Measurements from ENCODE around the gene ZFYVE27. TPM values are rescaled to one million over a fixed set of nuclear protein-coding genes. Genes with fewer than 3 reads are reported as not detected.

The ZFYVE27 gene
- total RNA-seq, 2 donors from 2014 or later: 14.6 to 16.1 TPM

DNA sequence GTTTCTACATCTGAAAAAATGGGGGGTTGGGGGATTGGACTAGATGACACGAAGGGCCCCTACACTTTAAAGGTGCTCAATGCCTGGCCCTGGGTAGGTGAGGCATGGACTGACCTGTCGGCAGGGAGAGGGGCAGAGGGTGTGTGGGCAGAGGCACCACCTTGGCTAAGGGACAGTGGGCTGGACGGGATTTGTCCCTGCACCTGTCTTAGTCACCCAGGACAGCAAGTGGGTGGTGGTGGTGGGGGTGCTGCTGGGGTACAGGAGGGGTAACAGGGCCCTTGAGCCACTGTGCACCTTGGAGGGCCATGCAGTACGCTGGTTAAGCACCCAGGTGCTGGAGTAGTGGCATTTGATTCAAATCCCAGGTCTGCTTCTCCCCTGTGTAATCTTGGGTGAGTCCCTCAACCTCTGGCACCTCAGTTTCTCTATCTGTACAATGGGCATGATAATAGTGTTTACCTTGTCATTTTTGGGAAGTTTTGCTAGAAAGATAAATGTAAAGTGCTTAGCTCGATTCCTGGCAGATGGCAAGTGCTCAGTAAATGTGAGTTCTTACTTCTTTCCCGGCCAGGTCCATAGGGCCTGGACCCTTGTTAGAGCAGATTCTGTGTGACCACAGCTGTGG lies 53.0 kb downstream of the ZFYVE27 start:
- no peak for TF ChIP-seq CTCF (IDR thresholded peaks at IDR 0.05)
- Histone ChIP-seq H3K9me3 (no peaks in the 10 kb centered on the region), H3K36me3 (no peaks in the 10 kb centered on the region), H3K4me1 (peaks cover 3 to 46% of the 10 kb centered on the region in 2 donors), H3K27me3 (no peaks in the 10 kb centered on the region), H3K4me3 (no peak overlapping the region), H3K27ac (peak overlapping the region; percentile 58 to 76)
- no peak for DNase-seq (ENCODE audit: low spot score)

DNA sequence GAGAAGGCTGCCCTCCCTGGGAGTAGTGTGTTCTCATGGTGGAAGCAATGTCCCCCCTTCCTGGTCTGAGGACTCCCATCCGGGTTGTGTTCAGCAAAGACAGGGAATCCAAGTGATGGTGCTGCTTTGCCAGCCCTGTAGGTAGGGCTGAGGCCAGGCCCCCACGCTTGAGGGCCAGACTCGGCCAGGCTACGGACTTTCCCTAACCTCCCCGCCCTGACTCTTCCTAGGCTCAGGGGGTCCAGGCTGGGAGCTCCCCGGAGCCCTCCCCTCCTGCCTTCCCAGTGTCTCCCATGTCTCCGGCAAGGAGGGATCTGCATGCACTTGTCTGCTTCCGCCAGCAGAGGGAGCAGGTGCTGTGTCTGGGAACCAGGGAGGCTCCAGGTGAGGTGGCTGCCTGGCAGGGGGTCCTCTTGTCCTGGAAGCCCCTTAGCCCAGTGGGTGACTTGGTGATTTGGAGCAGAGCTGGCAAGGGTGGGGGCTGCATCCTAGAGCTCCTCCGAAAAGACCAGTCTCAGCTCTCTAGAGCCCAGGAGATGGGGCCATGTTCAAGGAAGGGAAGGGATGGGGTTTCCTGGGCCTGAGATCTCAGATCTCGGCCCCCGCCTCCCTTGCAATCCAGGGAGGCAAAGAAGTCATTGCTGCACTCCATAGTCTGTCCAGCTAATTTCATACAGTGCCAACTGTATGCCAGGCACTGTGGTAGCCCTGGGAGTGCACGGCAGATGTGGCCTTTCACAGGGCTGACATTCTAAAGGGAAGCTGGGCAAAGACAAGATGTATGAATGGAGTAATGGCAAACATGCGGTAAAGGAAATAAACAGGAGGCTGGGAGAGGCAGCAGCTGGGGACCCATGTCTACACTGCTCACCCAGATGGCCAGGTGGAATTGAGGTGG lies 55.1 kb downstream of the ZFYVE27 start:
- no peaks in the 10 kb centered on the region for H3K9me3 ChIP-seq
- TF ChIP-seq CTCF (IDR thresholded peaks at IDR 0.05): peak; percentile 83 to 91
- H3K27ac ChIP-seq: no peak overlapping the region
- H3K4me1 ChIP-seq: peaks cover 0 to 30% of the 10 kb centered on the region in 2 donors
- H3K4me3 ChIP-seq: no peak overlapping the region
- no peaks in the 10 kb centered on the region for H3K36me3 ChIP-seq
- no peak for DNase-seq (ENCODE audit: low spot score)
- no peaks in the 10 kb centered on the region for H3K27me3 ChIP-seq

GRCh38 chr10:97795886-97796285 lies 59.0 kb downstream of the ZFYVE27 start:
- no peak overlapping the region for H3K27ac ChIP-seq
- no peaks in the 10 kb centered on the region for H3K36me3 ChIP-seq
- peaks cover 0 to 7% of the 10 kb centered on the region in 2 donors for H3K4me1 ChIP-seq
- no peaks in the 10 kb centered on the region for H3K27me3 ChIP-seq
- H3K9me3 ChIP-seq: peaks cover 0 to 9% of the 10 kb centered on the region in 2 donors
- TF ChIP-seq CTCF (IDR thresholded peaks at IDR 0.05): no peak
- no peak for DNase-seq (ENCODE audit: low spot score)
- no peak overlapping the region for H3K4me3 ChIP-seq

DNA sequence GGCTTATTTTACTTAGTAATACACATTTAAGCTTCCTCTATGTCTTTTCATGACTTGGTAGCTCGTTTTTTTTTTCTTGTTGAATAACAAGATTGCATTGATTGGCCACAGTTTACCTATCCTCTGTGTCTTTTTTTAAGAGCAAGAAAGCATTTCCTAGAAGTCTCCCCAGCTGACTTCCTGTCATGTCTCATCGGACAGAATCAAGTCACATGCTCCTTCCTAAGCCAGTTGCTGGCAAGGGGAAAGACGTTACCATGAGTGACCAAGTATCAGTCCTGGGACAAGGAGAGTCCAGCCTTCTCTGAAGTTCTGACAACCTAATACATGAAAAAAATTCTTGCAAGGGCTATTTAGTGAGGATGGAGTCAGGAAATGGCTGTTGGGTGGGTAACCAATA lies 59.7 kb downstream of the ZFYVE27 start:
- Histone ChIP-seq H3K27ac (no peak overlapping the region), H3K9me3 (peaks cover 0 to 9% of the 10 kb centered on the region in 2 donors), H3K36me3 (no peaks in the 10 kb centered on the region), H3K27me3 (no peaks in the 10 kb centered on the region), H3K4me1 (peaks cover 0 to 5% of the 10 kb centered on the region in 2 donors), H3K4me3 (no peak overlapping the region)
- no peak for DNase-seq (ENCODE audit: low spot score)
- no peak for TF ChIP-seq CTCF (IDR thresholded peaks at IDR 0.05)

- H3K4me1 ChIP-seq: no peaks in the 10 kb centered on the region
- no peak for DNase-seq (ENCODE audit: low spot score)
- H3K4me3 ChIP-seq: no peak overlapping the region
- peaks cover 0 to 9% of the 10 kb centered on the region in 2 donors for H3K9me3 ChIP-seq
- no peaks in the 10 kb centered on the region for H3K36me3 ChIP-seq
- TF ChIP-seq CTCF (IDR thresholded peaks at IDR 0.05): no peak
- H3K27me3 ChIP-seq: no peaks in the 10 kb centered on the region
- no peak overlapping the region for H3K27ac ChIP-seq
Measured at GRCh38 chr10:97798958-97799610, 62.2 kb downstream of the ZFYVE27 start.

All from right atrium auricular region (tissue), 2 donors.